OCI-LY7 (cell line): ENCODE measurements around the gene CCR7. TPM values are rescaled to one million over a fixed set of nuclear protein-coding genes. Genes with fewer than 3 reads are reported as not detected.

Source experiments
- BruUV-seq: library from RNA; stranded (reverse); fragments of 400-500 nt; replicated peaks from 2 replicates; lab custom pipeline; 2021; lab: Mats Ljungman, UMichigan
- CTCF ChIA-PET: fragments of 300-600 bp; sonication (Branson Sonifier 250); formaldehyde crosslinking; loops from one replicate; lab custom pipeline; 2022; ENCODE audit warnings: antibody characterized with exemption; ENCODE audit not compliant: unreplicated experiment; lab: Charles Lee
- POLR2A ChIA-PET: fragments of 300-600 bp; sonication (Branson Sonifier 250); formaldehyde crosslinking; loops from one replicate; lab custom pipeline; 2022; ENCODE audit warnings: antibody characterized with exemption; lab: Charles Lee
- DNase-seq: peaks from one replicate; pipeline ENCODE4 v3.0.0-alpha.2; 2015; ENCODE audit warnings: low spot score
- H2AFZ ChIP-seq: fragments of 200-600 bp; sonication (generic), shearing (Covaris generic); 2 replicates; pipeline ENCODE4 v1.6.1; 2014; ENCODE audit warnings: mild to moderate bottlenecking, antibody characterized with exemption, low read length, moderate library complexity
- H3K27ac ChIP-seq: fragments of 200-600 bp; sonication (generic); 2 replicates; pipeline ENCODE4 v1.5.1; 2014; ENCODE audit warnings: mixed run types, low read depth, mild to moderate bottlenecking, moderate library complexity, low read length, inconsistent platforms; ENCODE audit not compliant: poor library complexity, severe bottlenecking
- H3K36me3 ChIP-seq: fragments of 200-600 bp; sonication (generic); 2 replicates; pipeline ENCODE4 v1.6.1; 2014; ENCODE audit warnings: mild to moderate bottlenecking, antibody characterized with exemption, low read length, moderate library complexity, mixed read lengths; ENCODE audit not compliant: insufficient read depth
- H3K4me1 ChIP-seq: fragments of 200-600 bp; sonication (generic); 2 replicates; pipeline ENCODE4 v1.5.1; 2014; ENCODE audit warnings: mild to moderate bottlenecking, low read length; ENCODE audit not compliant: insufficient read depth, poor library complexity, severe bottlenecking
- H3K4me2 ChIP-seq: fragments of 200-600 bp; sonication (generic); 2 replicates; pipeline ENCODE4 v1.6.1; 2014; ENCODE audit warnings: mild to moderate bottlenecking, low read length
- H3K4me3 ChIP-seq: fragments of 200-600 bp; sonication (generic); 2 replicates; pipeline ENCODE4 v1.5.1; 2014; ENCODE audit warnings: mild to moderate bottlenecking, low read depth, low read length; ENCODE audit not compliant: poor library complexity, severe bottlenecking
- H3K79me2 ChIP-seq: fragments of 200-600 bp; sonication (generic); 2 replicates; pipeline ENCODE4 v1.6.1; 2016; ENCODE audit warnings: low read depth, mild to moderate bottlenecking, low read length, moderate library complexity, mixed read lengths; ENCODE audit not compliant: insufficient read depth
- H3K9me2 ChIP-seq: fragments of 200-600 bp; sonication (generic); 2 replicates; pipeline ENCODE4 v1.6.1; 2016; ENCODE audit warnings: mild to moderate bottlenecking, low read length, mixed read lengths; ENCODE audit not compliant: insufficient read depth
- H3K9me3 ChIP-seq: fragments of 200-600 bp; sonication (generic); 2 replicates; pipeline ENCODE4 v1.6.1; 2014; ENCODE audit warnings: mild to moderate bottlenecking, mixed run types, low read length, mixed read lengths
- H4K20me1 ChIP-seq: fragments of 200-600 bp; sonication (generic); 2 replicates; pipeline ENCODE4 v1.6.1; 2014; ENCODE audit warnings: mild to moderate bottlenecking, antibody characterized with exemption, low read length, moderate library complexity, mixed read lengths; ENCODE audit not compliant: insufficient read depth
- EZH2phosphoT487 ChIP-seq: fragments of 200-600 bp; sonication (generic); IDR thresholded peaks from 2 replicates; pipeline ENCODE4 v1.6.1; 2018; ENCODE audit warnings: low read depth, borderline replicate concordance, mild to moderate bottlenecking, mixed run types, antibody characterized with exemption, low read length, moderate library complexity, mixed read lengths
- intact Hi-C: fragments of 100-400 bp; cut with micrococcal nuclease; formaldehyde crosslinking; loops from one replicate; pipeline ENCODE4 v1.10.0; 2022; ENCODE audit not compliant: unreplicated experiment
- total RNA-seq, 2 experiments: library from RNA; depleted of rRNA in 1 of 2; stranded (reverse); fragments of >200 nt in 1 of 2; shearing (Covaris generic) in 1 of 2; gene quantifications; 2 replicates each; pipeline ENCODE4 v1.2.3, GENCODE V29; 2014 to 2022
- TF ChIP-seq, protein P1 (sequence below): fragments of 200-600 bp; sonication (generic); conservative IDR thresholded peaks from 2 replicates; pipeline ENCODE4 v1.5.1; 2014; ENCODE audit warnings: mild to moderate bottlenecking, antibody characterized with exemption, low read length, moderate library complexity, mixed read lengths

CCR7 gene
- total RNA-seq, 2 experiments from 2014 or later: 0.48 to 2.3 TPM

DNA sequence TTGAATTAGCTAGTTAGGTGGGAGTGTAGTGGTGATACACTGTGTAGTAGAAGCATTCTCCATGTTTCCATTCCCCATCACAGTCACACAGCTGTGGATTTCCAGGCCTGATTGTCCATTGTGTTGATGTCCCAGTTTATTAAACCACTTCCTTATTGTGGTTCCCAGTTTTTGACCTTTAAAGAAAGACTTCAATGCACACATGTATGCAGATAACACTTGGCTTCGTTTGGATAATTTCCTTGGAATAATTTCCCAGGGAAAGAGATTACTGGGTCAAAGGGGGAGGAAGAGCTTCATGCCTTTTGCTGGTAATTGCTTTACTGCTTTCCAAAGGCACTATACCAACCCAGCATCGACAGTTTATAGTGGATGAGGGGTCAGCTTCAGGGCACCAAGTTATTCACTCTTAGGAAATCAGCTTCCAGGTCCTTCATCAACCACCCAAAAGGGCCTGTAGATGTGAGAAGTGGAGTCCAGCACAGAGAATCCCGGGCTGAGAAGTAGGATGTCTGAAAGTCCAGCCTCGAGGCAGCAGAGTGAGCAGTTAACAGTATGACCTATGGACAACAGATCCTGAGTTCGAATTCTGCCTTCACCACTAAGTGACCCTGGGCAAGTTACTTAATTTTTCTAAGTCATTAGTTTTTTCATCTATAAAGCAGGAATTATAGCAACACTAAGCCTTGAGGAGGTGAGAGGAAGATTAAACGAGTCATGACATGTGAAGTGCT is 32.6 kb downstream of the CCR7 start:
- no peak for DNase-seq
- peak overlapping the region; percentile 66; the same call in 1 of the 2 replicates for H3K4me2 ChIP-seq
- H3K27ac ChIP-seq: no peak overlapping the region
- H2AFZ ChIP-seq: no peak overlapping the region; the same call in 1 of the 2 replicates
- H3K4me1 ChIP-seq: peaks cover 20% of the 10 kb centered on the region
- H3K4me3 ChIP-seq: no peak overlapping the region
- ChIA-PET CTCF (interaction anchor here (0.6 to 2.7 kb wide), 5 partner anchors 28 to 175 kb away, joined by 3 to 15 read pairs (median 6); no protein-coding TSS in a partner anchor), POLR2A (interaction anchor here (0.5 to 1.4 kb wide), 8 partner anchors 12 to 1180 kb away, joined by 3 to 4 read pairs (median 3); partner anchors contain the start of gene TOP2A)
- no peaks in the 10 kb centered on the region for H3K36me3 ChIP-seq
- no peaks in the 10 kb centered on the region for H3K9me3 ChIP-seq
- TF ChIP-seq, protein P1, sequence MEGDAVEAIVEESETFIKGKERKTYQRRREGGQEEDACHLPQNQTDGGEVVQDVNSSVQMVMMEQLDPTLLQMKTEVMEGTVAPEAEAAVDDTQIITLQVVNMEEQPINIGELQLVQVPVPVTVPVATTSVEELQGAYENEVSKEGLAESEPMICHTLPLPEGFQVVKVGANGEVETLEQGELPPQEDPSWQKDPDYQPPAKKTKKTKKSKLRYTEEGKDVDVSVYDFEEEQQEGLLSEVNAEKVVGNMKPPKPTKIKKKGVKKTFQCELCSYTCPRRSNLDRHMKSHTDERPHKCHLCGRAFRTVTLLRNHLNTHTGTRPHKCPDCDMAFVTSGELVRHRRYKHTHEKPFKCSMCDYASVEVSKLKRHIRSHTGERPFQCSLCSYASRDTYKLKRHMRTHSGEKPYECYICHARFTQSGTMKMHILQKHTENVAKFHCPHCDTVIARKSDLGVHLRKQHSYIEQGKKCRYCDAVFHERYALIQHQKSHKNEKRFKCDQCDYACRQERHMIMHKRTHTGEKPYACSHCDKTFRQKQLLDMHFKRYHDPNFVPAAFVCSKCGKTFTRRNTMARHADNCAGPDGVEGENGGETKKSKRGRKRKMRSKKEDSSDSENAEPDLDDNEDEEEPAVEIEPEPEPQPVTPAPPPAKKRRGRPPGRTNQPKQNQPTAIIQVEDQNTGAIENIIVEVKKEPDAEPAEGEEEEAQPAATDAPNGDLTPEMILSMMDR: no peak
- no peak for TF ChIP-seq EZH2phosphoT487
- BruUV-seq: no TSS peak
- no peaks in the 10 kb centered on the region for H3K9me2 ChIP-seq
- intact Hi-C loops: loop anchor here (1.0 to 5.0 kb wide), 6 partner anchors 28 to 230 kb away; no protein-coding TSS in a partner anchor
- no peaks in the 10 kb centered on the region for H3K79me2 ChIP-seq
- no peaks in the 10 kb centered on the region for H4K20me1 ChIP-seq

DNA sequence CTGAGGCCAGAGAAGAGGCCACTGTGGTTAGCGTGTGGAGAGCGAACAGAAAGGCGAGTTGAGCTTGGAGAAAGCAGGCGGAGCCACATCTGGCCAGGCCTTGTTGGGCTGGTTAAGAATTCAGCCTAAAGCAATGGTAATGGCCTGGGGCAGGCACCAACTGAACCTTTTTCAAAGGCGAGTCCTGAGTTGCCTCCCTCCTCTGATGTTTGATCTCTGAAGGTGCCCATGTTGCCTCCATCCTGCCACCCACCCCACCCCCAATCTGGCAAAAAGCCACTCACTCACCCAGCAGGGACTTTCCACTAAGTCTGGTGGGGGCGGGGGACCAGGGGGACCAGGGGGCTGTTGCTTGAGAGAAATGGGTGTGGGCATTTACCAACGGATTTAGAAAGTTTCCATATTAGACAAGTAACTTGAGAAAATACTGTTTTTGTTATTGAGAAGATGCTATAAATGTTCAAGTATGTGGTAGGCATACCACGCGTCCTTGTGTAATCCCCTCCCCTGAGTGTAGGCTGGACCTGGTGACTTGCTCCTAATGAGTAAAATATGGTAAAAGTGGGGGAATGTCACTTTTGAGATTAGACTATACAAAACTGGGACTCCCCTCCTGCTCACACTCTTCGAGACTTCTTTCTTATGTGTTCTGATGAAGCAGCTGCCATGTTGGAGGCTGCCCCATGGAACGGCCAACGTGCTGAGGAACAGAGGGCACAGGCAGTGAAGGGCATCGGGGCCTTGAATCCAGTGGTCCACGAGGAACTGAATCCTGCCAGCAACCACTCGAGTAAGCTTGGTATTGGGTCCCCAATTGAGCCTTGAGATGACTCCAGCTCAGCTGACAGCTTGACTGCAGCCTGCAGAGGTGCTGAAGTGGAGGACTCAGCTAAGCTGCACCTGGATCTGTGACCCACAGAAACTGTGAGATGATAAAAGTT is 34.0 kb downstream of the CCR7 start:
- POLR2A ChIA-PET: interaction anchor here (0.9 to 1.4 kb wide), 3 partner anchors 17 to 114 kb away, joined by 3 to 5 read pairs (median 4); partner anchors contain the start of gene TOP2A
- DNase-seq: peak; percentile 32

More for the DNA sequence above, 34.0 kb downstream of the CCR7 start:
- no peak overlapping the region for H3K4me3 ChIP-seq
- TF ChIP-seq, protein P1: no peak
- TF ChIP-seq EZH2phosphoT487: no peak
- intact Hi-C loops: loop anchor here (5.0 kb wide), 1 partner anchor 229 kb away; no protein-coding TSS in a partner anchor
- no peak overlapping the region for H2AFZ ChIP-seq
- no peaks in the 10 kb centered on the region for H3K79me2 ChIP-seq
- H4K20me1 ChIP-seq: no peaks in the 10 kb centered on the region
- H3K36me3 ChIP-seq: no peaks in the 10 kb centered on the region
- BruUV-seq: no TSS peak
- no peak overlapping the region for H3K27ac ChIP-seq
- CTCF ChIA-PET: interaction anchor here (2.7 kb wide), 1 partner anchor 29 kb away, joined by 15 read pairs; no protein-coding TSS in a partner anchor
- no peaks in the 10 kb centered on the region for H3K9me3 ChIP-seq
- H3K4me2 ChIP-seq: peak overlapping the region; percentile 41; the same call in 1 of the 2 replicates
- peaks cover 20% of the 10 kb centered on the region for H3K4me1 ChIP-seq
- H3K9me2 ChIP-seq: no peaks in the 10 kb centered on the region
